PFSK-1 (cell line): ENCODE results near the gene TCF7.

Experiments
- SIN3A ChIP-seq: IDR thresholded peaks from 2 replicates; pipeline ENCODE4 v1.6.1; 2012; ENCODE audit warnings: mild to moderate bottlenecking, low read length, moderate library complexity, borderline replicate concordance; ENCODE audit not compliant: insufficient read depth
- TAF1 ChIP-seq: IDR thresholded peaks from 2 replicates; pipeline ENCODE4 v1.6.1; 2012; ENCODE audit warnings: low read length, control low read depth, borderline replicate concordance; ENCODE audit not compliant: insufficient read depth

DNA sequence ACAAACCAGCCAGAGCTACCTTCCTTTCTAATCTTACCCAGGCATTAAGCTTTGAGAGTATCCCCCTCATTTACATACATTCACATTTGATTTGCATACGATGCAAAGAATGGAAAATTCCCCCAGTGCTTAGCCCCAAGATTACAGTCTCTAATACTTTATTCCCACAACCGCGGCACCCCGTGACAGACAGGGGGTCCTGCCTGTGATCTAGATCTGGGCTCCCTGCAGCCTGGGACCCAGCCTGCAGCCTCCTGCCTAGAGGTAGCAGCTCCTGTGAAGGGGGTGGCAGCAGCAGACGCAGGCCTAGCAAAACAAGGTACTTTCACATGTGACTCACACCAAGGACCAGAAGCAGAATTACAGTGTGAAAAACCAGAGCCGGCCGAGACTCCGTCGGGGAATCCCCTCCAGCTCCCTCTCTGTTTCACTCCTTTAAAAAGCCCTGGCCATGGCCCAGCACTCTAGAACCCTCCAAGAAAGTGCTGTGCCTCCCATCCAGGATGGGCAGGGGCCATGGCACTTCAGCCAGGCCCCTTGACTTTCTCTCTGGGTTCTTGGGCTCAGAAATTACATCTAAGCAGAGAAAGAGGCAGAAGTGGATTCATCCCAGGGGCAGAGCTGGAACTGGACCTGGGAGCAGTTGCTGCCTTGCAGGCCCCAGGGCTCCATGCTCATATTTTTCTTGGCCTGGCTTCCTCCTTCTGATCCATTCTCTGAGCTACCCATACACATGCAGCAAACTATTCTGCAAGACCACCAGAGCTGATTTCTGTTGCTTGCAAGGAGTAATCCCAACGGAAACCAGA lies 14.0 kb upstream of the TCF7 start:
- TF ChIP-seq SIN3A (no peak), TAF1 (no peak)
